ENCODE results near the gene ATXN10. TPM values are rescaled to one million over a fixed set of nuclear protein-coding genes. Genes with fewer than 3 reads are reported as not detected.

ATXN10 gene
- total RNA-seq, 1 donor from 2014 or later, result 117 TPM

- no peak overlapping the region for H3K27ac Mint-ChIP-seq (ENCODE audit: unreplicated experiment)
- DNase-seq (ENCODE audit: low spot score), result no peak
- TF ChIP-seq CTCF (IDR thresholded peaks at IDR 0.05), result no peak
- H3K27me3 Mint-ChIP-seq (ENCODE audit: low read depth), result no peaks in the 10 kb centered on the region
- peaks cover 34% of the 10 kb centered on the region for H3K36me3 Mint-ChIP-seq (ENCODE audit: low read depth)
- no peak overlapping the region for H3K4me3 Mint-ChIP-seq (ENCODE audit: unreplicated experiment)
- peaks cover 35% of the 10 kb centered on the region for H3K4me1 Mint-ChIP-seq (ENCODE audit: low read depth)
- peaks cover 5% of the 10 kb centered on the region for H3K9me3 Mint-ChIP-seq (ENCODE audit: low read depth)
Observed at GRCh38 chr22:45740236-45740635, 68.6 kb downstream of the ATXN10 start.

DNA sequence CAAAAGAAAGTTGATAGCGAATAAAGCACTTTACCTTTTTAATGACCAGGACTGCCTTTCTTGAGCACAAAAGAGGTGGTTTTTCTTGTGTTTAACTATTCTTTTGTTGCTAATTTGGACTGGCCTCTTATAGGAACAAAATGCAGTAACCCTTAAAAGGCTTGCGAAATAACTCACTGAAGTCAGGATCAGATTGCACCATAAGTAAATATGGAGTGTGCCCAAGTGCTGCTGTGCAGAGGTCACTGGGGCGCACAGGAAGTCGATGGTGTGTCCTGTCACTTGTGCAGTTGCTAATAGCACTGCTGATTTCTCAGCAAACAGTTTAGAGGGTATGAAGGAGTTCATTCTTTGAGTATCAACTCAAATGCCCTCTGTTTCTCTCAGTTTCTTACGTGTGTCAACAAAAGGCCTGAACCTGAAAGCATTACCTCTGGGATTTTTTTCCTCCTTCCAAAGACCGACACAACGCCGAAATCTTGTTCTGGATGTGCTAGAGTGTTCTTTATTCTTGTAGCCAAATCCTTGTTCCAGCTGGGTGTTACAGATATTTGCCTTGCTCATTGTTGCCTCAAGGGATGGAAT lies 71.3 kb downstream of the ATXN10 start:
- Mint-ChIP-seq H3K36me3 (ENCODE audit: low read depth) (peaks cover 30% of the 10 kb centered on the region), H3K27ac (ENCODE audit: unreplicated experiment) (peak overlapping the region; percentile 61), H3K4me1 (ENCODE audit: low read depth) (peaks cover 37% of the 10 kb centered on the region), H3K9me3 (ENCODE audit: low read depth) (peaks cover 5% of the 10 kb centered on the region), H3K27me3 (ENCODE audit: low read depth) (no peaks in the 10 kb centered on the region), H3K4me3 (ENCODE audit: unreplicated experiment) (no peak overlapping the region)
- no peak for TF ChIP-seq CTCF (IDR thresholded peaks at IDR 0.05)
- no peak for DNase-seq (ENCODE audit: low spot score)

DNA sequence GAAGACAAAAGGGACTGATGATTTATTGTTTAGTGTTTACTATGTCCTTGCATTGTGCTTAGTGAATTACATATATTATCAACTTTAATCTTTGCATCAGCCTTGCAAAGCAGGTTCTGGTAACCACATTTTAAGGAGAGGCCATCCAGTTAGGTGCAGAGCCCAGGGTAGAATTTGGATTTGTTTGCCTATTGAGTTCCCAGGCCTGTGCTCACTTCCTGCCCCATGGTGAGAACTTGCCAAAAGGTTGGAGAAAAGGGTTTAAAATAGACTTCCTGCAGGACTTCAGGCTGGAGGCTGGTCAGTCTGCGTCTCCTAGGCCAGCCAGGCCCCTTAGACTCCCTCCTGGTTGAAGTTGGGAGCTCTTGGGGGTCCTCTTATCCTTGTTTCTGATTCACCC lies 72.1 kb downstream of the ATXN10 start:
- H3K36me3 Mint-ChIP-seq (ENCODE audit: low read depth), result peaks cover 27% of the 10 kb centered on the region
- no peak overlapping the region for H3K4me3 Mint-ChIP-seq (ENCODE audit: unreplicated experiment)

GRCh38 chr22:45744442-45744841 lies 72.8 kb downstream of the ATXN10 start:
- H3K27ac Mint-ChIP-seq (ENCODE audit: unreplicated experiment), result no peak overlapping the region
- no peaks in the 10 kb centered on the region for H3K27me3 Mint-ChIP-seq (ENCODE audit: low read depth)
- no peak for TF ChIP-seq CTCF (IDR thresholded peaks at IDR 0.05)
- H3K4me1 Mint-ChIP-seq (ENCODE audit: low read depth), result peaks cover 29% of the 10 kb centered on the region
- peaks cover 22% of the 10 kb centered on the region for H3K36me3 Mint-ChIP-seq (ENCODE audit: low read depth)
- H3K9me3 Mint-ChIP-seq (ENCODE audit: low read depth), result peaks cover 5% of the 10 kb centered on the region
- H3K4me3 Mint-ChIP-seq (ENCODE audit: unreplicated experiment), result no peak overlapping the region
- no peak for DNase-seq (ENCODE audit: low spot score)

More for the DNA sequence above, 72.1 kb downstream of the ATXN10 start:
- Mint-ChIP-seq H3K27me3 (ENCODE audit: low read depth) (no peaks in the 10 kb centered on the region), H3K4me1 (ENCODE audit: low read depth) (peaks cover 30% of the 10 kb centered on the region), H3K9me3 (ENCODE audit: low read depth) (peaks cover 5% of the 10 kb centered on the region), H3K27ac (ENCODE audit: unreplicated experiment) (peak overlapping the region; percentile 37)
- no peak for TF ChIP-seq CTCF (IDR thresholded peaks at IDR 0.05)
- no peak for DNase-seq (ENCODE audit: low spot score)

DNA sequence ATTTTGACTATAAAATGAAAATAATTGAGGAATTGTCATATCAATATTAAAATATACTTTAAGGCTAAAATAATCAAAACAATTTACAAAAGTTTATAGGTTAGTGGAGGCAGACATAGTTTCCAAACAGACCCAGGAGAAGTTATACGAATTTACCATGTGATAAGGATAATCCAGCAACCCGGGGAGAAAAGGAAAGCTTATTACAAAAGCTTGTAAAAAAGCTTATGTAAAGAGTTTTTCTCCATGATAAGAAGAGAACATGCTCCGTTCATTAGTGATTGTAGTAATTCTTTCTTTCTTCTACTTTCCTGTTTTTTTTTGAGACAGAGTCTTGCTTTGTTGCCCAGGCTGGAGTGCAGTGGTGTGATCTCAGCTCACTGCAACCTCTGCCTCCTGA lies 79.0 kb downstream of the ATXN10 start:
- no peak overlapping the region for H3K4me3 Mint-ChIP-seq (ENCODE audit: unreplicated experiment)
- no peaks in the 10 kb centered on the region for H3K27me3 Mint-ChIP-seq (ENCODE audit: low read depth)
- no peak for TF ChIP-seq CTCF (IDR thresholded peaks at IDR 0.05)
- no peaks in the 10 kb centered on the region for H3K9me3 Mint-ChIP-seq (ENCODE audit: low read depth)
- no peak overlapping the region for H3K27ac Mint-ChIP-seq (ENCODE audit: unreplicated experiment)
- peaks cover 8% of the 10 kb centered on the region for H3K36me3 Mint-ChIP-seq (ENCODE audit: low read depth)
- DNase-seq (ENCODE audit: low spot score), result no peak
- peaks cover 3% of the 10 kb centered on the region for H3K4me1 Mint-ChIP-seq (ENCODE audit: low read depth)
